Activated CD8-positive, alpha-beta memory T cell treated with anti-CD3 and anti-CD28 coated beads, Interleukin-2, amount 50 U/mL, for 1 hour (primary cell): ENCODE results near the gene AFAP1.

Source experiments
- DNase-seq: peaks from one replicate; pipeline ENCODE4 v3.0.0-alpha.2; 2020; ENCODE audit errors: extremely low read depth

Gene AFAP1, protein sequence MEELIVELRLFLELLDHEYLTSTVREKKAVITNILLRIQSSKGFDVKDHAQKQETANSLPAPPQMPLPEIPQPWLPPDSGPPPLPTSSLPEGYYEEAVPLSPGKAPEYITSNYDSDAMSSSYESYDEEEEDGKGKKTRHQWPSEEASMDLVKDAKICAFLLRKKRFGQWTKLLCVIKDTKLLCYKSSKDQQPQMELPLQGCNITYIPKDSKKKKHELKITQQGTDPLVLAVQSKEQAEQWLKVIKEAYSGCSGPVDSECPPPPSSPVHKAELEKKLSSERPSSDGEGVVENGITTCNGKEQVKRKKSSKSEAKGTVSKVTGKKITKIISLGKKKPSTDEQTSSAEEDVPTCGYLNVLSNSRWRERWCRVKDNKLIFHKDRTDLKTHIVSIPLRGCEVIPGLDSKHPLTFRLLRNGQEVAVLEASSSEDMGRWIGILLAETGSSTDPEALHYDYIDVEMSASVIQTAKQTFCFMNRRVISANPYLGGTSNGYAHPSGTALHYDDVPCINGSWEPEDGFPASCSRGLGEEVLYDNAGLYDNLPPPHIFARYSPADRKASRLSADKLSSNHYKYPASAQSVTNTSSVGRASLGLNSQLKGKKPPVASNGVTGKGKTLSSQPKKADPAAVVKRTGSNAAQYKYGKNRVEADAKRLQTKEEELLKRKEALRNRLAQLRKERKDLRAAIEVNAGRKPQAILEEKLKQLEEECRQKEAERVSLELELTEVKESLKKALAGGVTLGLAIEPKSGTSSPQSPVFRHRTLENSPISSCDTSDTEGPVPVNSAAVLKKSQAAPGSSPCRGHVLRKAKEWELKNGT

DNA sequence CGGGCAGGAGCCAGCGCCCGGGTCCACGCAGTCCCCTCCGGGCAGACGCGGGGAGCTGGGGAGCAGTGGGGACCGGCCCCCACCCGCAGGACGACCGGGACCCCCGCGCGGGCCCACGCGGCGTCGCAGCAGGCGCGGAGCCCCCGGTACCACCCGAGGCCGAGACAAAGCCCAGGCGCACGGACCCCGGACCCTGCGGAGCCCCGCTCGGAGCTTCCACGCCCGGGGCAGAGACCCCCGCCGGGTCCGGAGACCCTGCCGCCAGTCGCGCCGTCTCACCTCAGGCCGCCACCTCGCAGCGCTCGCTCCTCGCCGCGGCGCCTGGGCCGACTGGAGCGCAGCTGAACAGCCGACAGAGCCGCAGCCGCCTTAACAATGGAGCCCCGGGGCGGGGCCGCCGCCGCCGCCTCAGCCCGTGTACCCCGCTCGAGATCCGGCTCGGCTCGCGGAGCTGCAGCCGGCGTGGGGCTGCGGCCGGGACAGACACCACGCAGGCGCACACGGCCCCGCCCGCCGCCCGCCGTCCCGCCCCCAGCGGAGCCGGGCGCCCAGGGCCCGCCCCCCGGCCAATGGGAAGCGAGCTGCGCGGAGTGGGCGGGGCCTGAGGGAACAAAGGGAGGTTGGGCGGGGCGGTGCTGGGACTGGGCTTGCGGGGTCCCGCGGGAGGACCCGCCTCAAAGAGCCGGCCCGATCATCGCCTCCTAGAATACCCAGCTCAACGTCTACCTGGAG, at the start of gene AFAP1:
Gene AFAP1 (minus strand): TSS at position 485 of the 732 bp plus-strand sequence. CDS start 67,783 bp downstream, outside the sequence.
- DNase-seq: peak; percentile 54

DNA sequence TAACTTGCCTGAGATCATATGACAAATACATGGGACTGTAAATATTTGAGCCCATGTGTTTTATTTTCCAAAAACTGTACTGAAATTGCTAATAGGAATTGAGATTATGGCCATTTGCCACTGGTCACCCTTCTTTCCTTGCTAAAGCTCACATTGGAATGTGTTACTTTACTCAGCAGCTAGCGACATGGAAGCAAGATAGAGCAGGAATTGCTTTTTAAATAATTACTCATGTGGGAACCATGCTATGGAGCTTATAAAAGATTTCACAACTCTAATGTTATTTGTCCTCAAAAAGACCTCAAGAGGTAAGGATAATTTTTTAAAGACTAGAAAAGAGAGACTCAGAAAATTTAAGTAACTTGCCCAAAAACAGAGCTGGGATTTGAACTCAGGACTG, 48.8 kb upstream of the AFAP1 start:
- DNase-seq: no peak

DNA sequence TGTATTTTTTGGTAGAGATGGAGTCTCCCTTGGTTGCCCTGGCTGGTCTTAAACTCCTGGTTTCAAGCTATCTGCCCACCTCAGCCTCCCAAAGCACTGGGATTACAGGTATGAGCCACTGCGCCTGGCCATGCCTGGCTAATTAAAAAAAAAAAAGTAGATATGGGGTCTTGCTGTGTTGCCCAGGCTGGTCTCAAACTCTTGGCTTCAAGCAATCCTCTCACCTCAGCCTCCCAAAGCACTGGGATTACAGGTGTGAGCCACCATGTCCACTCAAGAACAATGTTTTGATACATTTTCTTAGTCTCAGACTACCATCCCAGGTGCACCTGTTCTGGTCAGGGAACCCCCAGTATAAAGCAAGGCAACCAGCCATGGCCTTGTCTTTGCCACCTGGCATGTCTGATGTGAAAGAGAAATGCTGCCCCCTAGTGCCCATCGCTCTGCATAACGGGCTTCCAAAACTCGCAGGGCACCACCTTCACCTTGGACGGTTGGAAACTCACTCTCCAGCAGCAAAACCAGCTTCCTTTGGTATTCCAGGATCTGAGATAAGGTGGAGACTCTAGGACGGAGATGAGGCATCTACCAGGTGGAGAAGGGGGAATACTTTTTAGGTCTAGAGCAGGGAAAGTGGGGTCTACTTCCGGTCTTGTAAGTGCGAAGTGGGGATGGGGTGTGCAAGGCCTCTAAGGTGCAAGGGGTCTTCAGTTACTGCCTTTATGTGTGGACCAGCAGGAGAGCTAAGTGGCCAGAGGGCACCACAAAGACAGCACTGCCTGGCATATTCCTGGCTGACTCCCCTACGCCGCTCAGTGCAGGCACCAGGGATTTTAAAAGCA, 47.7 kb upstream of the AFAP1 start:
- no peak for DNase-seq

DNA sequence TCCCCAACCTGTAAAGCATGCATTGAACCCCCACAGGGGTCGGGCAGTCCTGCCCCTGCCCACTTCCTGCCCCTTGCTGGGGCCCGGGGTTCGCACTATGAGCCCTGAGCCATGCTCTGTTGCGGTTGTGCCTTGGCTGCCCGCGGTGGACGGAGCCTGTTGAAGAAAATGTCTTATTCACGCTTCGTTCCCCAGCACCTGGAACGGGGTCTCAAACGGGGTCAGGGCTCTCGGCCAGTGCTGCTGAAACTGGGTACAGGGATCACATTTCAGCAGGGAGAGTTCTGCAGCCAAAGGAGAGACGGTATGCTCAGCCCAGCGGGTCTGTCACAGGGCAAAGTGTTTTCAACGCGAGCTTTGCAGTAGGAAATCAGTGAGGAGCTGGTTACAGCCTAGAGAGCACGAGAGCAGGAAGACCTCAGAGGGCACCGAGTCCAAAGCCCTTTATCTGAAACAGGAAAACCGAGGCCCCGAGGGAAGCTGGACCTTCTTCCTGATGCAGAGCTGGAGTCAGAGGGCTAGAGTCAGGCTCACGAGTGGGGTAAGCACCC, 46.3 kb upstream of the AFAP1 start:
- no peak for DNase-seq

DNA sequence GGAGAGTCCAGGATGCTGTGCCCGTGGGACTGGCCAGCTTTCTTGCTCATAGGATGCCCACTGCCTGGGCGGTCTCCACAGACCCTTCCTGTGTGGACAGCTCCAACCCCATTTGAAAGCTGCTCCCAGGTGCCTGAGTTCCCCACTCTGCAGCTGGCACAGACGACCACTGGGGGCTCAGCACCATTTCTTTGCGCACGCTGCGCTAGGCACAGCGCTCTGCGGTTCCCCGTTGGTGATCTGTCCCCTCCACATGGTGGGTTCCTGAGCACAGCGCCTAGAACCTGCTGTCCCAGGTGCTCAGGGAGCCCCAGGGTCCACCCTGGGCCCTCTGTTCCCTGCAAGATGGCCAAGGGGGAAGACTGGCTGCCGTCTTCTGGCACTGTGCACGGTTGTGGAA, 45.4 kb upstream of the AFAP1 start:
- no peak for DNase-seq

DNA sequence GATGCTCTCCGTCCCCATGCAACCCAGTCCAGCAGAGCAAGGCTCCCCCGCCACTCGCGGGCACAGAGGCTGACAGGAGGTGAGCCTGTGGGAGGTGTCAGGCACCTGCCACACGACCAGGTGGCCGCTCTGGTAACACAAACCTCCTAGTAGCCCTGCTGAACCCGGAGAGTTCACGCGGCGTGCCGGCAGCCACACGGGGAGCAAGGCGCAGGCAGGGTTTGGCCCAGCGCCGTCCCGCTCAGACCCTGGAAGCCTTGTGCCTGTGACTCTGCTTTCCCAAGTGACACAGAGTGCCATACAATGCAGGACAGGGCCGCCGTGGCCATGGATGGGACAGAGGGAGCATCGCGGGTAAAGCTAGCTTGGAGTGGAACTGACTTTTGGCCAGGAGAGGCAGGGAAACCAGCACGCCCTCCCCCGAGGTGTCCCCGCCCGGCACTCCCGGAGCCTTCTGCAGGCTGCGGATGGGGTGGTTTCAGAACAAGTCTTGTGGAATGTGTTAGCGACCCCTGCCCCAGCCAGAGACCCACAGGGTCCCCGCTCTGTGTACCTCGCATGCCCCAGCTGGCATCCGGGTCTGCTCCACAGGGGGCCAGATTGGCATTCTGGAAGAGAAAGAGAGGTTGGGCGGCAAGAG, 44.7 kb upstream of the AFAP1 start:
- no peak for DNase-seq

DNA sequence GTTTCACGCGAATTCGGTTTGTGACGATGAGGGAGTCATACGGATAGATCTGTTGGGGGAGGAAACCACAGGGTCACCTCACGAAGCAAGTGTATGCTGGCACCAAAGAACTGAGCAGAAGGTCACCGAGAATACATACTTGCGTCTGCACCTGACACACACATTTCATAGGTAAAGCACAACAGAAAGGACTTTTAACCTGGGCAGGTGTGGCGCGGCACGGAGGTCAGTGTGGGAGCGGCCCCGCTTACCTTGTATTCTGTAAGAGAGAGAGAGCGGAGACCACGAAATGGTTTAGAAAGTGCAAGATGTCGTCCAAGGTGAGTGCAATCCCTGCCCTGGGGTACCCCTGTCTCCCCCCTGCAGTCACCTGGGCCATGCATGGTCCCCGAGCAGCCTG, 43.6 kb upstream of the AFAP1 start:
- DNase-seq: no peak

DNA sequence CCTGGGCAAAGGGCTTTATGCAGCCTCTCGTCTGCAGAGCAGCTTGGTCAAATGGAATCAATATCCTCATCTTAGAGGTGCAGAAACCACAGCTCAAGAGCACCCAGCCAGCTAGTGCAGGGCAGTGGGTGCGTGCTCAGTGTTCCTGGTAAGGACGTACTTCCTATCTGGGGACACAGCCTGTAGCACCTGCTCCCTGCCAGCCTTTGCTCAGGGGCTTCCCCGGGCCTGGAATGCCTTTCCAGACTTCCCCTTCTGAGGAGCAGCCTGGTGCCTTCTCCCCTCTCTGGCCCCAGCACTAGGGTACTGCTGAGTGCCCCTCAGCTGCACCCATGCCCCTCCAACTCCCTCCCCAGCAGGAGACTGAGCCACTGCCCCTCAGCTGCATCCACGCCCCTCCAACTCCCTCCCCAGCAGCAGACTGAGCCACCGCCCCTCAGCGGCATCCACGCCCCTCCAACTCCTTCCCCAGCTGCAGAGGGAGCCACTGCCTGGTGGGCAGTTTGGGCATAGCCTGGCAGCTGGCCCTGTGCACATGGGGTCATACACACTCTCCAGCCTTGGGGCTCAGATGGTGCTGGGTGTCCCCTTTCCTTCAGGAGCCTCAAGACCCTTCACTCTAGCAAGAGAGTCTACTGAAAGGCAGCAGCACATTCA, 42.2 kb upstream of the AFAP1 start:
- DNase-seq: no peak

DNA sequence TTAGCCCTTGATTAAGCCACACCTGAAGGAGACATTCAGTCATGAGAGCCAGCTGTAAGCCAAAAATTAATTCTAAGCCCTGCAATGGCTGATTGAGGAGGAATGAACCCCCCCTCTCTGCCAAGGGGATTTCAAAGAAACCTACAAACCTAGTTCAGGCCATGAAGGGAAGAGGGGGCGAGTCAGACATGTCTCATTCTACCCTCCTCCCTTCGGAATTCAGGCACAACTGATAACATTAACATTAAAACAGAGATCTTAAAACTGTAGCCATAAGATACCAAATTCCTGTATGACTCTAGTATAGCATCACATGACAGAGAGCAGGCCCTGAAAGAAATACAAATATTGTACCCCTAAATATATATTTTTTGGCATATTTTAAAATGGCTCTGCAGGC, 40.4 kb upstream of the AFAP1 start:
- no peak for DNase-seq

DNA sequence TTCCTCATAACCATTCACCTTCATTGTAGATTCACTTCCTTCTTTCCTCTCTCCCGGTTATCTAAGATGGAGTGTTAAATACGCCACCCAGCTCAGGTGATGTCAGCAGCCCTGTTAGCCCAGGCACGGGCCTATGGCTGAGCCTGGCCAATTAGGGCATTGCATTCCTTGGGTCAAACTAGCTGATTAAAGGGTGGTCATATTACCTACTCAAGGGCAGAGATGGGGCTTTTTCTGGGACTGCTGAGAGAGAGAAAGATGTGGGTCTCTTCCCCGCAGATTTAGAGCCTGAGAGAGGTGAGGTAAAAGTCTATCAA, 39.9 kb upstream of the AFAP1 start:
- no peak for DNase-seq

DNA sequence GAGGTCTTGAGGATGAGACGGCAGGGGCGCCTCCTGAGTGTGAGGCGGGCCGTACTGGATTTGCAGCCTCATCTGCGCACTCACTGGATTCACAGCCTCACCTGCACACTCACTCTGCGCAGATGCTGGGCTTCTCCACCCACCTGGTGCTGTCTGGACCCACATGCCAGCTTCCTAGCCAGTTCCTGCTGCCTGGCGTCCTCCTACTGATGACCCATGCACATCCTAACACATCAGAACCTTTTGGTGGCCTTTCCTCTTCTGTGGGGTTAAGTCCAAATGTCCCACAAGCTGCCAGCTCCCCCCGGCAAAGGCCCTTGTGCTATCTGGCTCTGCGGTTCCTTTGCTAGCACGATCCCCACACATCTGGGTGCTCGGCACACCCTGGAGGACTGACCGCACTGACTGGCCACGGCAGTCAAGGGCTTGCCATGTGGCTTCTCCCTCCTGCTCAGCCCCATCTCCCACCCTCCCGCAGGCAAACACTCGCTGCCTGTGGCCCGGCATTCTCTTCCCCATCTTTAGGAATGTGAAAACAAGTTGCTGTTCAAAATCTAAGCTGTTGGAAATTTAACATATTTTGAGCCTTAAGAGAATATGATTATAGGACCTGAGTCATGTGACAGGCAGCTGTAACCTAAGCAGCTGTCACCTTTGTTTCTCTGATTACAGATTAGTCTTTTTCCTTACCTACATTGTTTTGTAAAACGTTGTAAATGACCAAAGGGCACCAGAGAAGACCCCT, 39.4 kb upstream of the AFAP1 start:
- no peak for DNase-seq

DNA sequence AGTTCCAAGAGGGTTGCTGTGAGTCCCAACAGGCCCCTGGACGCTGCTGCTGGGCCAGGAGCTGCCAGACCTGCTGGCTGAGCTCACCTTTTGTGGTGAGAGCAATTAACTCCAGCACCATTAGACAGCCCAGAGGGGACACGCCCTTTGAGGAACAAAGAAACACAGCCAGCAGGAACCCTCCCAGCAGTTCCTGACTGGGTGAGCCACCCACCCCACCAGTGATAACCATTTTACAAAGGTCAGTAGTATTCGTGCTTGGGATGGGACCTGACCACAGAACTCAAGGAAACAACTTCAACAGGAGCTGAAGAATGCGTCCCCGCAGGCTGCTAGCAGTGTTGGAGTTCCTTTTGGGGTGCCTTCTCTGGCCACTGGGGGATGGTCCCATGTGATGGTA, 38.8 kb upstream of the AFAP1 start:
- no peak for DNase-seq

DNA sequence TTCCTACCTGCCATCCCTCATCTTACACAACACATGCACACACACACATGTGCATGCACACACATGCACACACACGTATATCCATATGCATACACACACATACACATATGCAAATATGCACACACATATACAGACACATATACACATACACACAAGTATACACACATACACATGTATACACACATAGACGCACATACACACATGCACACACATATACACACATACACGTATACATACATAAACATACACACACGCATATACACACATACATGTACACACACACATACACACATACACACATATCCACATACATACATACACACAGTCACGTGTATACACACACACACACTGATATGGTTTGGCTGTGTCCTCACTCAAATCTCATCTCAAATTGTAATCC, 37.0 kb upstream of the AFAP1 start:
- DNase-seq: no peak

DNA sequence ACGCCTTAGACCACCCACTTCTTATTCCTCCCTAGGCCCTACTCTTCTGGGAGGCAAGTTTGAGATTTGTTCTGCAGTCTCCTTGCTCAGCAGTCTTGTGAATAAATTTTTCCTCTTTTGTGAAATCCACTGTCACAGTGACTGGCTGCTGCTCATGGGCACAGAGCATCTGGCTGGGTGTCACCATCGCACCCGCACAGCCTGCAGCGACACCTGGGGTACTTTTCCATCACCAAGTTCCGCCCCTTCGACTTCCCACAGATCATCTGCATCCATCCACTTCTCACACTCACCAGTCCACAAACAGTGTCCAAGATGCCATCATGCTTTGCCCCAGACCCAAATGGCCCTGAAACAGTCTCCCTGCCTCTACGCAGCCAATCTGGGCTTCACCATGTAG, 36.4 kb upstream of the AFAP1 start:
- no peak for DNase-seq

DNA sequence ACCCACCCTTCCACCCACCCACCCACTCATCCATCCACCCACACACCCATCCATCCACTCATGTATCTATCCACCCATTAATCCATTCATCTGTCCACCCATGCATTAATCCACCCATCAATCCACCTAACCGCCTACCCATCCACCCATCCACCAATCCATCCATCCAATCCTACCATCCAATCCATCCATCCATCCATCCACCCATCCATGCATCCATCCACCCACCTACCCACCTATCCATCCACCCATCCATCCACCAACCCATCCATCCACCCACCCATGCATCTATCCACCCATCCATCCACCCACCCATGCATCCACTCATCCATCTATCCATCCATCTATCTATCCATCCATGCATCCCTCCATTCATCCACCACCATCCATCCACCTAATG, 34.8 kb upstream of the AFAP1 start:
- no peak for DNase-seq

DNA sequence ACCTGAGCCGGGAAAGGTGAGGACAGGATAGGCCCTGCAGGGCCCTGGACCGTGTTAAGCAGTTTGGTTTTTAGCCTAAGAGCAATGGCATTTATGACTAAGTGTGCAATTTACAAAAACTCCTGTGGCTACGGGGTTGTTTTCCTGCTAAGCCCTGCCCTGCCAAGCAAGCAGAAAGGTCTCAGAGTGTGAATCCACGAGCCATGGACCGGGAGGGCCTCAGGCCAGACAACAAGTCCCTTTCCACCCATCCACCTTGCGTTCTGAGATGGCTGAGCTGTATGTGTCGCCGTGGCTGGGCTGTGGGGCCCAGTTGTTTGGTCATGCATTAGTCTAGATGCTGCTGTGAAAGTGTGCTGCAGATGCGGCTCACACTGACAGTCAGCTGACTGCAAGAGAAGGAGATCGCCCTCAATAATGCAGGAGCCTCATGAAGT, 33.9 kb upstream of the AFAP1 start:
- DNase-seq: no peak

DNA sequence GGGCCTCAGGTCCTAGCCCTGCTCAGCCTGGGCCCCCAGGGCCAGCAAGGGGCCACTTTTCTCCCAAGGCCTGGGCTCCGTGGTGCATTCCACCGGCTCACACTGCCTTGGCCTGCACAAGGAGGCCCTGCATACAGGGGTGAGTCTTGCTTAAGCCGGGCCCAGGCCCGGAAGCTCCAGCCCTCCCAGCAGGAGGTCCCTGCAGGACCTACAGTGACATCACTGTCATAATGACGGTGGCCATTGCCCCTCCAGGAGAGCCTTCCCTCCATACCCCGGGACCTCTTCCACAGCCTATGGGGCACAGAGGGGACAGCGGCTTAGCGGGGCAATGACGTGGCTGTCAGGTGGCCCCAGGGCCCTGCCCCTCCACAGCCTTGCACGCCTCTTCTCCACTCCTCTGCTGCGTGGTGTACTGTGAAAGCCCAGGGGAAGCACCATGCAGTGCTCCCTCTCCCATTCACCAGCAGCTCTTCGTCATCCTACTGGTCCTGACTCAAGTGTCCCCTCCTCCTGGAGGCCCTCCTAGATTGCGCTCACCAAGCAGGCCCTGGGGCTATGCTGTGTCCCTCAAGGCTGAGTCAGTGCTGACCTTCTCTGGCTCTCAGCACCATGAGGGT, 32.3 kb upstream of the AFAP1 start:
- DNase-seq: no peak

DNA sequence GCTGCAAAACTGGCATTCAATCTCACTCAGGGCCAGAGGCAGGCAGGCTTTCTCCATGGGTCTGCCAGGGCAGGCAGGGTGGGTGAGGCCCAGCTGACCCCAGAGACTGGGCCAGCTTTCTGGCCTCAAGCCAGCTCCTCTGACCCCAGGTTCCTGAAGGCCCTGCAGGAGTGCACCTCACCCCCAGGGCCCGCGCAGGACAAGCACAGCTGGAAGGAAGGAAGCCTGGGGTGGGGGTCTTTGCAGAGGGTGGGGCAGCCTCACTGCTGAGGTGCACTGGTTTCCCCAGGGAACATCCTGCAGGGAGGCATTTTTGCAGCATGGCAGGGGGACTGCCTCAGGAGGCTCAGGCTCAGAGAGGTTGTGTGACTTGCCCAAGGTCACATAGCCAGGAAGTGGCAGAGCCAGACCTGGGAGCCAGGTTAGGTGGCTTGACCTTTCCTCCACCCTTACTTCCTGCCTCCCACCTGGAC, 31.5 kb upstream of the AFAP1 start:
- DNase-seq: no peak

DNA sequence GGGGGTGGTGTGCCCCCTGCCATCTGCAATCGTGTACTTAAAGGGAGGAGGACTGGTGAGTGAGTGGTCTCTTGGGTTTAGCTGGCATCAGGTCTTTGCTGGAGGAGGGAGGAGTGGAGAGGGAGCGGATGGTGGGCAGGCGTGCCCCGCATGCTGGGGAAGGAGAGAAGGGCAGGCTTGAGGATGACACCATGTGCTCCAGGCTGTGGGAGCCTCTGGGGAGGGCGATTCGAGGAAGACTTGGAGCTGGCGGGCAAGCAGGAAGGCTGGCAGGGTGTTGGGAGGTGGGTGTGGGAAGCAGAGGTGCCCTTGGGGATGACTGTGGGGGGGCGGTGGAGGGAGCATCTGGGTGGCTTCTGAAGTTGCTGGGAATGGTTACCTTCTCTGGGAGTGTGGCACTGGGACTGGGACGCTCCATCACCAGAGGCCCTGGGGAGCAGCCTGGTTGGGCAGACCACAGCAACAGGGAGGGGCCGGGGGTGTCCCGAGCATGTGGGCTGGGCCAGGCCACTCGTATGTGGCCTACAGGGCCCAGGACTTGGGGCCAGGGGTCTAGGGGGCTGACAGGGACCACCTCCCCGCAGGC, 30.8 kb upstream of the AFAP1 start:
- no peak for DNase-seq
